Mesothelial cell of epicardium (in vitro differentiated cells): ENCODE data around the gene GOLGA1. TPM values are rescaled to one million over a fixed set of nuclear protein-coding genes. Genes with fewer than 3 reads are reported as not detected.

Source experiments
- DNase-seq, 2 experiments: peaks; one replicate each; pipeline ENCODE4 v3.0.0; 2021; ENCODE audit warnings: low spot score in 2 of 2; ENCODE audit not compliant: unreplicated experiment in 2 of 2
- H3K27ac Mint-ChIP-seq: 2 replicates; pipeline ENCODE4 v1.8.0; 2021; ENCODE audit warnings: mixed read lengths
- H3K27me3 Mint-ChIP-seq: 2 replicates; pipeline ENCODE4 v1.8.0; 2021; ENCODE audit warnings: low read depth, mixed read lengths
- H3K36me3 Mint-ChIP-seq: 2 replicates; pipeline ENCODE4 v1.8.0; 2021; ENCODE audit warnings: mixed read lengths
- H3K4me1 Mint-ChIP-seq: 2 replicates; pipeline ENCODE4 v1.8.0; 2021; ENCODE audit warnings: mixed read lengths
- H3K4me3 Mint-ChIP-seq: 2 replicates; pipeline ENCODE4 v1.8.0; 2021; ENCODE audit warnings: mild to moderate bottlenecking, moderate library complexity, mixed read lengths
- H3K9me3 Mint-ChIP-seq: 2 replicates; pipeline ENCODE4 v1.8.0; 2021; ENCODE audit warnings: mixed read lengths
- CTCF ChIP-seq: fragments of 200-600 bp; sonication (generic); IDR thresholded peaks from one replicate; pipeline ENCODE4 v1.5.0; 2021; ENCODE audit warnings: antibody characterized with exemption; ENCODE audit not compliant: unreplicated experiment
- total RNA-seq: library from RNA; stranded (reverse); gene quantifications from 3 replicates; pipeline ENCODE4 v1.2.1, GENCODE V29; 2021

GOLGA1 gene
- total RNA-seq, 1 donor from 2014 or later, result 23.6 TPM

DNA sequence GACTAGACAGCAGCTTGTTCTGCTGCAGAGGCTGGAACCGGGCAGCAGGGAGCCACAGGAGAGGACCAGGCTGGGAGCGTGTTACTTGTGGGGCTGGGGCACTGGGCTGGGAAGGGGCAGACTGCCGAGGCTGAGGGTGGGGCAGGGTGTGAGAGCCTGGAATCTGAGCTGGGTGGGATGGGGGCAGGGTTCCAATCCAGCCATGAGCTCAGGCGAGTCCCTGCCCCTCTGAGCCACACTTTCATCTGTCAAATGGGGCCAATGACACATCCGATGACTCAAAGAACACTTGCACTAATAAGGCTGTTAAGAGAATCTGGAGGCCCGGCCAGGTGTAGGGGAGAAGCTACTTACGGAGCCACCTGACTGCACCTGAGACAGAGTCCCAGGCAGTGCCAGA, 106.3 kb downstream of the GOLGA1 start:
- no peak for DNase-seq
- TF ChIP-seq CTCF, result no peak
- no peaks in the 10 kb centered on the region for H3K9me3 Mint-ChIP-seq
- no peaks in the 10 kb centered on the region for H3K36me3 Mint-ChIP-seq
- H3K27me3 Mint-ChIP-seq, result no peaks in the 10 kb centered on the region
- H3K4me1 Mint-ChIP-seq, result peaks cover 28% of the 10 kb centered on the region
- peak overlapping the region; percentile 93 for H3K27ac Mint-ChIP-seq
- H3K4me3 Mint-ChIP-seq, result no peak overlapping the region

- DNase-seq, result no peak
- no peak overlapping the region for H3K27ac Mint-ChIP-seq
- TF ChIP-seq CTCF, result no peak
These were observed 109.1 kb downstream of the GOLGA1 start for GRCh38 chr9:124831642-124832364.

DNA sequence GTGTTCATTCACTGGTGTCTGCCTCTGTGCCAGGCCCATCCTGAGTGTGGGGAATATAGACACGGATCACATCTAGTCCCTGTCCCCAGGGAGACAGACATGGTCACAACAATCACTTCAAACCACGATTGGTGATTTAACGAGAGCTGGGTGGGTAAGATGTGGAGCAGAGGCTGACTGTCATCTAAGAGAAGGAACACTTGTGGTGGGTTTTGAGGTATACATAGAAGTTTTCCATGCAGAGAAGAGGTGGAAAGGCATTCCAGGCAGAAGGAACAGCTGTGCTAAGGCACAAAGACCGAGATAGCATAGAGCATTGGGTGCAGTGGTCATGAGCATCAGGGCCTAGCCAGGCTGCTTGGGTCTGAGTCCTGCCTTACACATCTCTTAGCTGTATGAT, 110.3 kb downstream of the GOLGA1 start:
- Mint-ChIP-seq H3K4me1 (peaks cover 23% of the 10 kb centered on the region), H3K4me3 (no peak overlapping the region), H3K27ac (no peak overlapping the region), H3K27me3 (no peaks in the 10 kb centered on the region), H3K9me3 (peaks cover 6% of the 10 kb centered on the region), H3K36me3 (peaks cover 3% of the 10 kb centered on the region)
- DNase-seq, result no peak
- TF ChIP-seq CTCF, result no peak

More at GRCh38 chr9:124831642-124832364, 109.1 kb downstream of the GOLGA1 start:
- Mint-ChIP-seq H3K36me3 (no peaks in the 10 kb centered on the region), H3K4me1 (peaks cover 28% of the 10 kb centered on the region), H3K4me3 (no peak overlapping the region), H3K27me3 (no peaks in the 10 kb centered on the region), H3K9me3 (no peaks in the 10 kb centered on the region)

DNA sequence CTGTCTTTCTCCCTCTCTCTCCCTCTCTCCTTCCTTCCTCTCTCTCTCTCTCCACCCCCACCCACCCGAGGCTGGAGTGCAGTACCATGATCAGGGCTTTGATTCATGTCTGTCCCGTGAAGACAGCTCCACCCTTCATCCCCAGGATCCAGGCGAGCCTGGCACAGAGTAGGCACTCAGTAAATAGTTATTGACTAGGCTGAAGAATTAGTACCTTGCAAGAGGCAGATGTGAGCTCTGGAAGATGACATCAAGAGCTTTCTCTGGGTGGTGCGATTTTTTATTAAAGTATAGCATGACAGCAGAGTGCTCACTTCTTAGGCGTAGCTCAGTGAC, 111.6 kb downstream of the GOLGA1 start:
- no peak for DNase-seq
- H3K27ac Mint-ChIP-seq, result no peak overlapping the region
- no peaks in the 10 kb centered on the region for H3K27me3 Mint-ChIP-seq
- H3K36me3 Mint-ChIP-seq, result peaks cover 3% of the 10 kb centered on the region
- H3K4me3 Mint-ChIP-seq, result no peak overlapping the region
- TF ChIP-seq CTCF, result no peak
- H3K9me3 Mint-ChIP-seq, result peaks cover 9% of the 10 kb centered on the region
- H3K4me1 Mint-ChIP-seq, result peaks cover 10% of the 10 kb centered on the region

DNA sequence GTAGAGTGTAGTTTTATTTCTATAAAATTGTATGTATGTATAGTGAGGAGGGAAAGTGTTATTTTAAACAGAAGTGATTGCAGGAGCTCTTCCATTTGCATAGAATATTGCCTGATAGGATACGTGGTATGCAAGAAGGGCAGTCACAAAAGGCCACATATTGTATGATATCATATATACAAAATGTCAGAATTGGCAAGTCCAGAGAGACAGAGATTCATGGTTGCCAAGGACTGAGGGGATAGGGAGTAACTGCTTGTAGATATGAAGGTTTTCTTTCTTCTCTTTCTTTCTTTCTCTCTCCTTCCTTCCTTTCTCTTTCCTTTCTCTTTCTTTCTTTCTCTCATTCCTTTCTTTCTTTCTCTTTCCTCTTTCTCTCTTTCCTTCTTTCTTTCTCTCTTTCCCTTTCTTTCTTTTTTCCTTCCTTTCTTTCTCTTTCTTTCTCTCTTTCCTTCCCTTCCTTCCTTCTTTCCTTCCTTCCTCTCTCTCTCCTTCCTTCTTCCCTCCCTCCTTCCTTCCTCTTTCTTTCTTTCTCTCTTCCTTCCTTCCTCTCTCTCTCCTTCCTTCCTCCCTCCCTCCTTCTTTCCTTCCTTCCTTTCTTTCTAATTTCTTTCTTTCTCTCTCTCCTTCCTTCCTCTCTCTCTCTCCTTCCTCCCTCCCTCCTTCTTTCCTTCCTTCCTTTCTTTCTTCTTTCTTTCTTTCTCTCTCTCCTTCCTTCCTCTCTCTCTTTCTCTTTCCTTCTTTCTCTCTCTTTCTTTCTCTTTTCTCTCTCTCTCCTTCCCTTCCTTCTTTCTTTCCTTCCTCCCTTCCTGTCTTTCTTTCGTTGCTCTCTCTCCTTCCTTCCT, 112.2 kb downstream of the GOLGA1 start:
- H3K4me1 Mint-ChIP-seq, result peaks cover 7% of the 10 kb centered on the region
- H3K9me3 Mint-ChIP-seq, result peaks cover 9% of the 10 kb centered on the region
- no peak overlapping the region for H3K4me3 Mint-ChIP-seq
- no peaks in the 10 kb centered on the region for H3K27me3 Mint-ChIP-seq
- H3K36me3 Mint-ChIP-seq, result peaks cover 3% of the 10 kb centered on the region
- TF ChIP-seq CTCF, result no peak
- H3K27ac Mint-ChIP-seq, result no peak overlapping the region
- DNase-seq, result no peak

Other genes starting within 250 kb of the GOLGA1 start
- gene NR6A1, start 169.8 kb downstream of the GOLGA1 start, total RNA-seq, result 5.2 to 6.2 TPM (median 5.9 TPM) in 3 replicates
- 36.1 to 37.4 TPM (median 37.1 TPM) in 3 replicates for gene OLFML2A, start 163.9 kb downstream of the GOLGA1 start, total RNA-seq
- not detected in 3 replicates for gene WDR38, start 87.6 kb downstream of the GOLGA1 start, total RNA-seq
- 1,103 to 1,148 TPM (median 1,111 TPM) in 3 replicates for gene RPL35, start 79.1 kb downstream of the GOLGA1 start, total RNA-seq
- 26.1 to 28.5 TPM (median 28.0 TPM) in 3 replicates for gene ARPC5L, start 79.0 kb downstream of the GOLGA1 start, total RNA-seq
- gene SCAI, start 202.4 kb upstream of the GOLGA1 start, total RNA-seq, result 22.7 to 26.0 TPM (median 25.5 TPM) in 3 replicates
- 26.3 to 32.1 TPM (median 27.5 TPM) in 3 replicates for gene PPP6C, start 248.7 kb upstream of the GOLGA1 start, total RNA-seq